ENCODE results near the gene MCTP2. TPM values are rescaled to one million over a fixed set of nuclear protein-coding genes. Genes with fewer than 3 reads are reported as not detected.

MCTP2 gene
- total RNA-seq, 1 experiment from 2014 or later, result 1.3 TPM

GRCh38 chr15:94367726-94368535, 136.6 kb downstream of the MCTP2 start:
- H3K79me1 ChIP-seq (ENCODE audit: insufficient read depth, low read depth, low read length, poor library complexity, severe bottlenecking), result no peaks in the 10 kb centered on the region
- H3K27ac Mint-ChIP-seq, result no peak overlapping the region

More at GRCh38 chr15:94367726-94368535, 136.6 kb downstream of the MCTP2 start:
- Histone ChIP-seq H2BK12ac (ENCODE audit: insufficient read length, low read depth, low read length) (no peak overlapping the region), H2BK5ac (ENCODE audit: insufficient read length, low read length) (no peak overlapping the region), H3K4me2 (ENCODE audit: insufficient read depth, insufficient read length, low read length) (no peak overlapping the region), H4K91ac (ENCODE audit: insufficient read length, low read depth, low read length) (no peak overlapping the region), H3K27ac (ENCODE audit: insufficient read length, low read depth, low read length) (no peak overlapping the region), H3K9ac (ENCODE audit: extremely low read depth, insufficient read length, low read length) (no peak overlapping the region), H3K4me1 (ENCODE audit: insufficient read depth, low read length) (no peaks in the 10 kb centered on the region; the same call in 1 of the 2 replicates), H2BK20ac (ENCODE audit: low read depth, low read length, poor library complexity, severe bottlenecking) (no peak overlapping the region), H3K4ac (ENCODE audit: low read depth, low read length) (no peak overlapping the region), H3K56ac (ENCODE audit: insufficient read length, low read depth, low read length) (no peak overlapping the region), H2BK15ac (ENCODE audit: low read depth, low read length) (no peak overlapping the region), H4K5ac (ENCODE audit: insufficient read length, low read depth, low read length) (no peak overlapping the region), H4K20me1 (ENCODE audit: control insufficient read depth, insufficient read depth, insufficient read length) (no peaks in the 10 kb centered on the region), H3T11ph (ENCODE audit: low read length) (no peak overlapping the region), H3K14ac (ENCODE audit: insufficient read depth, low read length) (no peak overlapping the region), H2BK120ac (ENCODE audit: low read depth, low read length, poor library complexity, severe bottlenecking) (no peak overlapping the region), H3K27me3 (ENCODE audit: insufficient read depth, low read length) (no peaks in the 10 kb centered on the region), H3K9me3 (ENCODE audit: control insufficient read depth, low read depth, low read length) (no peaks in the 10 kb centered on the region), H3K23ac (ENCODE audit: insufficient read length, low read depth, low read length) (no peak overlapping the region), H3K23me2 (ENCODE audit: insufficient read length, low read depth, low read length, poor library complexity, severe bottlenecking) (no peaks in the 10 kb centered on the region), H4K8ac (replicated peaks; ENCODE audit: insufficient read length, low read depth, low read length) (no peak overlapping the region), H2AFZ (ENCODE audit: low read length) (no peak overlapping the region), H3K79me2 (ENCODE audit: insufficient read depth, low read length) (no peaks in the 10 kb centered on the region), H2AK5ac (ENCODE audit: insufficient read length, low read length) (no peak overlapping the region), H3K18ac (ENCODE audit: insufficient read length, low read depth, low read length) (no peak overlapping the region)
- Mint-ChIP-seq H3K4me1 (peaks cover 0 to 2% of the 10 kb centered on the region in 2 experiments; a peak in 1 of 4 replicates), H3K27me3 (ENCODE audit: low read depth) (no peaks in the 10 kb centered on the region), H3K36me3 (ENCODE audit: insufficient read depth in 1 of 3, low read depth in 3 of 3) (no peaks in the 10 kb centered on the region), H3K9me3 (no peaks in the 10 kb centered on the region), H3K4me3 (no peak overlapping the region)
- no CpG with 5 or more reads among the region's 6 CpGs for WGBS (ENCODE audit: extremely low coverage, insufficient read length, low lambda C conversion rate)
- no peak for DNase-seq
- no peak for TF ChIP-seq CTCF (conservative IDR thresholded peaks at IDR 0.05)

Measured in H9 (cell line).